HEK293 (cell line): Measurements from ENCODE around the gene LILRA5.

ENCODE experiments used
- ZNF133 ChIP-seq: fragments of 450-650 bp; formaldehyde crosslinking; IDR thresholded peaks from 2 replicates; pipeline ENCODE4 v1.5.1; 2016; ENCODE audit warnings: missing biosample characterization, missing genetic modification characterization
- ZNF138 ChIP-seq: fragments of 450-650 bp; formaldehyde crosslinking; IDR thresholded peaks from 2 replicates; pipeline ENCODE4 v1.5.1; 2016; ENCODE audit warnings: missing biosample characterization, missing genetic modification characterization, borderline replicate concordance
- ZNF175 ChIP-seq: fragments of 450-650 bp; formaldehyde crosslinking; IDR thresholded peaks from 2 replicates; pipeline ENCODE4 v1.5.1; 2016; ENCODE audit warnings: missing biosample characterization, missing genetic modification characterization
- ZNF2 ChIP-seq: fragments of 450-650 bp; formaldehyde crosslinking; IDR thresholded peaks from 2 replicates; pipeline ENCODE4 v1.5.1; 2016; ENCODE audit warnings: missing biosample characterization, missing genetic modification characterization
- ZNF426 ChIP-seq: fragments of 450-650 bp; formaldehyde crosslinking; IDR thresholded peaks from 2 replicates; pipeline ENCODE4 v1.5.1; 2017; ENCODE audit warnings: missing biosample characterization, missing genetic modification characterization, mild to moderate bottlenecking, inconsistent platforms, moderate library complexity
- ZNF596 ChIP-seq: fragments of 450-650 bp; IDR thresholded peaks from 2 replicates; pipeline ENCODE4 v1.5.0; 2018; ENCODE audit warnings: missing biosample characterization, mild to moderate bottlenecking, missing genetic modification characterization, moderate library complexity
- ZNF621 ChIP-seq: fragments of 450-650 bp; formaldehyde crosslinking; IDR thresholded peaks from 2 replicates; pipeline ENCODE4 v1.5.1; 2017; ENCODE audit warnings: missing biosample characterization, missing genetic modification characterization
- ZNF777 ChIP-seq: fragments of 450-650 bp; formaldehyde crosslinking; IDR thresholded peaks from 2 replicates; pipeline ENCODE4 v1.5.1; 2017; ENCODE audit warnings: missing biosample characterization, missing genetic modification characterization, borderline replicate concordance
- ZNF785 ChIP-seq: fragments of 450-650 bp; formaldehyde crosslinking; IDR thresholded peaks from 2 replicates; pipeline ENCODE4 v1.5.1; 2016; ENCODE audit warnings: missing biosample characterization, missing genetic modification characterization
- ZNF837 ChIP-seq: fragments of 450-650 bp; formaldehyde crosslinking; IDR thresholded peaks from 2 replicates; pipeline ENCODE4 v1.5.1; 2016; ENCODE audit warnings: missing biosample characterization, missing genetic modification characterization
- TF ChIP-seq, protein P1 (sequence below): fragments of 450-650 bp; formaldehyde crosslinking; IDR thresholded peaks from 2 replicates; pipeline ENCODE4 v1.5.1; 2016; ENCODE audit warnings: missing biosample characterization, missing genetic modification characterization
- TF ChIP-seq, protein P2 (sequence below): fragments of 450-650 bp; formaldehyde crosslinking; optimal IDR thresholded peaks from 2 replicates; pipeline ENCODE3; 2016; ENCODE audit warnings: missing biosample characterization, mild to moderate bottlenecking, missing genetic modification characterization
- TF ChIP-seq, protein P3 (sequence below): fragments of 450-650 bp; formaldehyde crosslinking; IDR thresholded peaks from 2 replicates; pipeline ENCODE4 v1.5.1; 2016; ENCODE audit warnings: missing biosample characterization, missing genetic modification characterization, low read depth
- TF ChIP-seq, protein P4 (sequence below): fragments of 450-650 bp; formaldehyde crosslinking; IDR thresholded peaks from 2 replicates; pipeline ENCODE4 v1.5.1; 2016; ENCODE audit warnings: missing biosample characterization, missing genetic modification characterization

DNA sequence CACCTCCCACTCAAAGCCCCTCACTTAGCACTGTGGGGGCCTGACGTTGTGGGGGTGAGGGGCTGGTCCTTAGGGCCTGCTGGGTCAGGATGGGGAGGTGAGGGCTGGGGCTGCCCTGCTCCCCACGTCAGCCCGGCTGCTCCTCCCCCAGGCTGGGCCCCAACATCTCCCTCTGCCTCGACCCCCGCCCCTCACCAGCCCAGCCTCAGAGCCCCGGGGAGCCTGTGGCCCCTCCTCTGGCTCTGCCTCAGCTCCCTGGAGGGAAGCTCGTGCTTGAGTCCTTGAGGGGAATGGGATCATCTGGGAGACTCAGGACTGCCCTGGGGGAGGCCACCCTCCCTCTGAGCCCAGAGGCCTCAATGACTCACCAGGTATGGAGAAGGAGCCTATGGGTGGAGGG, 19.2 kb upstream of the LILRA5 start:
- TF ChIP-seq ZNF777 (tag by site-specific recombination) (no peak), ZNF138 (tag by site-specific recombination) (no peak), ZNF2 (tag by site-specific recombination) (no peak), ZNF785 (tag by site-specific recombination) (no peak), ZNF621 (no peak), ZNF175 (tag by site-specific recombination) (no peak), ZNF426 (tag by site-specific recombination) (no peak), ZNF596 (tag by site-specific recombination) (no peak), ZNF133 (tag by site-specific recombination) (no peak), ZNF837 (tag by site-specific recombination) (no peak)
- TF ChIP-seq, protein P1, sequence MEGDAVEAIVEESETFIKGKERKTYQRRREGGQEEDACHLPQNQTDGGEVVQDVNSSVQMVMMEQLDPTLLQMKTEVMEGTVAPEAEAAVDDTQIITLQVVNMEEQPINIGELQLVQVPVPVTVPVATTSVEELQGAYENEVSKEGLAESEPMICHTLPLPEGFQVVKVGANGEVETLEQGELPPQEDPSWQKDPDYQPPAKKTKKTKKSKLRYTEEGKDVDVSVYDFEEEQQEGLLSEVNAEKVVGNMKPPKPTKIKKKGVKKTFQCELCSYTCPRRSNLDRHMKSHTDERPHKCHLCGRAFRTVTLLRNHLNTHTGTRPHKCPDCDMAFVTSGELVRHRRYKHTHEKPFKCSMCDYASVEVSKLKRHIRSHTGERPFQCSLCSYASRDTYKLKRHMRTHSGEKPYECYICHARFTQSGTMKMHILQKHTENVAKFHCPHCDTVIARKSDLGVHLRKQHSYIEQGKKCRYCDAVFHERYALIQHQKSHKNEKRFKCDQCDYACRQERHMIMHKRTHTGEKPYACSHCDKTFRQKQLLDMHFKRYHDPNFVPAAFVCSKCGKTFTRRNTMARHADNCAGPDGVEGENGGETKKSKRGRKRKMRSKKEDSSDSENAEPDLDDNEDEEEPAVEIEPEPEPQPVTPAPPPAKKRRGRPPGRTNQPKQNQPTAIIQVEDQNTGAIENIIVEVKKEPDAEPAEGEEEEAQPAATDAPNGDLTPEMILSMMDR (tag by site-specific recombination) = no peak
- TF ChIP-seq, protein P2, sequence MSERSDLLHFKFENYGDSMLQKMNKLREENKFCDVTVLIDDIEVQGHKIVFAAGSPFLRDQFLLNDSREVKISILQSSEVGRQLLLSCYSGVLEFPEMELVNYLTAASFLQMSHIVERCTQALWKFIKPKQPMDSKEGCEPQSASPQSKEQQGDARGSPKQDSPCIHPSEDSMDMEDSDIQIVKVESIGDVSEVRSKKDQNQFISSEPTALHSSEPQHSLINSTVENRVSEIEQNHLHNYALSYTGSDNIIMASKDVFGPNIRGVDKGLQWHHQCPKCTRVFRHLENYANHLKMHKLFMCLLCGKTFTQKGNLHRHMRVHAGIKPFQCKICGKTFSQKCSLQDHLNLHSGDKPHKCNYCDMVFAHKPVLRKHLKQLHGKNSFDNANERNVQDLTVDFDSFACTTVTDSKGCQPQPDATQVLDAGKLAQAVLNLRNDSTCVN (tag by site-specific recombination) = no peak
- TF ChIP-seq, protein P3, sequence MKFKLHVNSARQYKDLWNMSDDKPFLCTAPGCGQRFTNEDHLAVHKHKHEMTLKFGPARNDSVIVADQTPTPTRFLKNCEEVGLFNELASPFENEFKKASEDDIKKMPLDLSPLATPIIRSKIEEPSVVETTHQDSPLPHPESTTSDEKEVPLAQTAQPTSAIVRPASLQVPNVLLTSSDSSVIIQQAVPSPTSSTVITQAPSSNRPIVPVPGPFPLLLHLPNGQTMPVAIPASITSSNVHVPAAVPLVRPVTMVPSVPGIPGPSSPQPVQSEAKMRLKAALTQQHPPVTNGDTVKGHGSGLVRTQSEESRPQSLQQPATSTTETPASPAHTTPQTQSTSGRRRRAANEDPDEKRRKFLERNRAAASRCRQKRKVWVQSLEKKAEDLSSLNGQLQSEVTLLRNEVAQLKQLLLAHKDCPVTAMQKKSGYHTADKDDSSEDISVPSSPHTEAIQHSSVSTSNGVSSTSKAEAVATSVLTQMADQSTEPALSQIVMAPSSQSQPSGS = no peak
- TF ChIP-seq, protein P4, sequence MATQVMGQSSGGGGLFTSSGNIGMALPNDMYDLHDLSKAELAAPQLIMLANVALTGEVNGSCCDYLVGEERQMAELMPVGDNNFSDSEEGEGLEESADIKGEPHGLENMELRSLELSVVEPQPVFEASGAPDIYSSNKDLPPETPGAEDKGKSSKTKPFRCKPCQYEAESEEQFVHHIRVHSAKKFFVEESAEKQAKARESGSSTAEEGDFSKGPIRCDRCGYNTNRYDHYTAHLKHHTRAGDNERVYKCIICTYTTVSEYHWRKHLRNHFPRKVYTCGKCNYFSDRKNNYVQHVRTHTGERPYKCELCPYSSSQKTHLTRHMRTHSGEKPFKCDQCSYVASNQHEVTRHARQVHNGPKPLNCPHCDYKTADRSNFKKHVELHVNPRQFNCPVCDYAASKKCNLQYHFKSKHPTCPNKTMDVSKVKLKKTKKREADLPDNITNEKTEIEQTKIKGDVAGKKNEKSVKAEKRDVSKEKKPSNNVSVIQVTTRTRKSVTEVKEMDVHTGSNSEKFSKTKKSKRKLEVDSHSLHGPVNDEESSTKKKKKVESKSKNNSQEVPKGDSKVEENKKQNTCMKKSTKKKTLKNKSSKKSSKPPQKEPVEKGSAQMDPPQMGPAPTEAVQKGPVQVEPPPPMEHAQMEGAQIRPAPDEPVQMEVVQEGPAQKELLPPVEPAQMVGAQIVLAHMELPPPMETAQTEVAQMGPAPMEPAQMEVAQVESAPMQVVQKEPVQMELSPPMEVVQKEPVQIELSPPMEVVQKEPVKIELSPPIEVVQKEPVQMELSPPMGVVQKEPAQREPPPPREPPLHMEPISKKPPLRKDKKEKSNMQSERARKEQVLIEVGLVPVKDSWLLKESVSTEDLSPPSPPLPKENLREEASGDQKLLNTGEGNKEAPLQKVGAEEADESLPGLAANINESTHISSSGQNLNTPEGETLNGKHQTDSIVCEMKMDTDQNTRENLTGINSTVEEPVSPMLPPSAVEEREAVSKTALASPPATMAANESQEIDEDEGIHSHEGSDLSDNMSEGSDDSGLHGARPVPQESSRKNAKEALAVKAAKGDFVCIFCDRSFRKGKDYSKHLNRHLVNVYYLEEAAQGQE (tag by site-specific recombination) = no peak
